Stimulated activated CD8-positive, alpha-beta memory T cell treated with anti-CD3 and anti-CD28 coated beads, Interleukin-7, amount 100 ng/mL, for 4 hours (primary cell): ENCODE results near the gene ZNF664.
A peak's percentile ranks its signal among the peaks of the same experiment; 100 is the strongest.

Experiments used
- DNase-seq, 2 donors: peaks; one replicate each; pipeline ENCODE4 v3.0.0-alpha.2; 2020; ENCODE audit warnings: low read depth in 2 of 2

The ZNF664 gene

DNA sequence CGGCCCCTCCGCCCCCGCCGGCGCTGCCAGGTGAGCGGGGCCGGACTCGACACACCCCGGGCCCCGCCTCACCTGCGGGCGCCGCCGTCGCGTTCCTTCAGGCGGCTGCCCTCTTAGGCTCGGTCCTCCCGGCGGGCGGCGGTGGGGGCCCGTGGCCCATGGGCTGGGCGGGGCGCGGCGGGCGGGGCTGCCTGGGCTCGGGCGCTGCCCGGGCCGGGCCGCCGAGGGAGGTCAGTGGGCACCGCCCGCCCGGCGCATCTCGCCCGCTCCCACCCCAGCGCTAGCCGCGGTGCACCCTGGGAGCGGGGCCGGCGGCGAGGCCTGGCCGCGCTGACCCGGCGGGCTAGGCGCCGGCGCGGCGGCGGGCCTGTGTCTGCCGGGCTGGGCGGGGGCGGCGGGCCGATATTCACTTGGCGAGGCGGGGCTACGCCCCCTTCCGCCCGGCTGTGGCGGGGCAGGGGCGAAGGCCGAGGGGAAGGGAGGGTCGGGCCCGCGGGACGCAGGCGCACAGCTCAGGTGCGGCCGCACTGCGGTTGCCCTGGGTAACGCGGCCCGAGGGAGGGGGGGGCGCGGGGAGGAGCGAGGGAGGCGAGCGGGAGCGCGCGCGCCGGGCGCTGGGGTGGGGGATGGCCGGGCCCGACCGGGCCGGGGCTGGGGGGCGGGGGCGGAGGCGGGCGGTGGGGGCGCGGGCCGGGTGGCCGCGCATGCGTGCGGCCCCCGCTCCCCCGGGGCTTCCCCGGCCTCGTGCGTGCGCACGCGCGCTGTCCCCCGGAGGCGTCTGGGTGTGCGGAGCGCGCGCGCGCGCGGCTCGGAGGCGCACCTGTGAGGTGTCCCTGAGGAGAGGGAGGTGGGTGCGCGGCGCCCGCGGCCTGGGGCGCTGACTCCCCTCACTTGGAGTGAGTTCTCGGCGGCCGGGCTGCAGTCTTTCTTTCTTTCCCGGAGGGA is at the start of gene ZNF664, which contains the start of gene CCDC92:
Gene ZNF664, plus strand, starts transcription at position 759 of the 945 bp plus-strand sequence. CDS start 38,930 bp downstream, outside the sequence.
Gene CCDC92, minus strand, starts transcription at position 375 of the 945 bp plus-strand sequence. CDS start 28,526 bp downstream, outside the sequence.
- DNase-seq: peak; percentile 87 to 95

DNA sequence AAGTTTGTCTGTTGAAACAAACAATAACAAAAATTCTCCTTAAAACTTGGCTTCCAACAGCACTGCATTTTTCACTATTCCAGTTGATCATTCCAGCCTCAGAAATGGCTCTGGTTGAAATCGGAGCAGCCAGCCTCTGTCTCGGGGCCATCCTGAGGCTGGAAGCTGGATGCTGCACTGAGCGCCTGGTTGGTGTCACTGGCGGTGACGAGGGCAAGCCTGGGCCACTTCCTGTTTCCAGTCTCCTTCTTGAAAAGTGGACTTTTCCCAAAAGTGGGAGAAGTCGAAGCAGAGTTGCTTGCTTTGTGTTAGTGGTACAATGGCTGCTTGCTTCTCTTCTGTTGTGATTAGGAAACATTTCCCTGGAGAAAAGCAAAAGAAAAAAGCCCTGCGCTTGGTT is 49.1 kb upstream of the ZNF664 start:
- no peak for DNase-seq

DNA sequence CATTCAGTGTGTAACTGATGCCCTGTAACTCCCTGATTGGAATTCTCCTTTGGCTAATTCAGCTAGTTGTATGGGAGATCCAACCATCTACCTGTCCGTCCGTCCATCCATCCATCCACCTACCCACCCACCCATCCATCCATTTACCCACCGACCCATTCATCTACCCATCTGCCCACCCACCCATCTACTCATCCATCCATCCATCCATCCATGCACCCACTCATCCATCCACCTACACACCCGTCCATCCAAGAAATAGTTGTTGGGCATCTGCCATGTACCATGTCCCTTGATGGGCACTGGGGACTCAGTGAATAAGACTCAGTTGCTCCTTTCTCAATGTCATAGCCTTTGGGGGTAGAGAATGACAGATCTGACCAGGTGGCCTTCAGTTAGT is 48.5 kb upstream of the ZNF664 start:
- DNase-seq: no peak

DNA sequence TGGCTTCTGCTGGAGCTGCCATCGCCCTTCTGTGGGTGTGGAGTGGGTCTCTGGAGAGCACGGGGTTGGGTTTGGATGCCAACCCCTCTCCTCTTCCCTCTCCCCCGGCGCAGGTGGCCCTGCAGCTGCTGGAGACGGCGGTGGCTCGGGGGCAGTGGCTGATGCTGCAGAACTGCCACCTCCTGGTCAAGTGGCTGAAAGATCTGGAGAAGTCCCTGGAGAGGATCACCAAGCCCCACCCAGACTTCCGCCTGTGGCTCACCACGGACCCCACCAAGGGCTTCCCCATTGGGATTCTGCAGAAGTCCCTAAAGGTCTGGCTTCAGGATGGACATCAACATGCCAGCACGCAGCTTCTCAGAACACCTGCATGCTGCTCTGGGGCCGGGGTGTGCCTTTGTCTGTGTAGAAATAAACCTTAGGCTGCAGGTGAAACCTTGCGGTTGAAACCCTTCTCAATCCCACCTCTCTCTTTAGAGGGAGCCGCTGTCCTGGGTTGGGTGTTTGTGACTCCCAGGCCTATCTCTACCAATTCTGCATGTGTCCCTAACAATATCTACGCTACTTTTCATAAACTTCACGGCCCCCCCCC is 44.6 kb upstream of the ZNF664 start:
- no peak for DNase-seq

DNA sequence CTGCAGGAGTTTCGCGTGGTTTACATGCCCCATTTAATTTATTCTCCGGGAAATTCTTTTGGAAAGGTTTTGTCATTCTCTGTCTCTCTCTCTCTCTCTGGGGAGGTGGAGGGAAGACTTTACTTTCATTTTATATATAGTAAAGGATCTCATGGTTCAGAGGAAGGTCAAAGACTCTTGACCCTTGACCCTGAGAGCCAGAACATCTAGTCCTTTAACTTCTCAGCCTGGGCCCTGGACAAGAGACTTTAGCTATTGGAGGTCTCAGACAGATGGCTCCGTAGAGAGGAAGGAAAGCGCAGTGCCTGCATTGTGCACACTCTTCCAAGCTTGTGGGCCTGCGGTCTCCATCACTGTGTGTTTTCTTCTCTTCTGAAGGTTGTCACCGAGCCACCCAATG is 44.1 kb upstream of the ZNF664 start:
- no peak for DNase-seq

DNA sequence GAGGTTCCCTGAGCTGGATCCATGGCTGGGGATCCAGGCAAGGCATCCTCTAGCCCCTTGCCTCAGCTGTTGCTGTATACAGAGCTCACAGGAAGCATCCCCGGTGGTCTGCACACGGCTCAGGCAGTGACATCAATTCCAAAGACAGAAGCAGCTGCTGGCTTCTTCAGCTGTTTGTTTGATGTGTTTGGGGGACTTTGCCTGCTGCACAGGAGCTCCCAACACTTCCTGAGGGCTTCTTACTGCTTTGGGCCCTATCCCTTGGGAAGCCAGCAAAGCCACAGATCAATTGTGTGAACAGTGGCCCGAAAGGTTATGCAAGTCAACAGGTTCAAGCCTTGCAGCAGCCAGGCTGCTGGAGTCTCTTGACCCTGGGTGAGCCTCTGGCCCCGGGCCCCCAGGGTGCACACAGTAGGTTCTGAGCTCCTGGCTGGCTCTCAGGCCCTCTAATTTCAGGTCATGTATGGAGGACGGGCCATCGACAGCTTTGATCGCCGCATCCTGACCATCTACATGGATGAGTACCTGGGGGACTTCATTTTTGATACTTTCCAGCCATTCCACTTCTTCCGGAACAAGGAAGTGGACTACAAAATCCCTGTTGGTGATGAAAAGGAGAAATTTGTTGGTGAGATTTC is 43.0 kb upstream of the ZNF664 start:
- no peak for DNase-seq

DNA sequence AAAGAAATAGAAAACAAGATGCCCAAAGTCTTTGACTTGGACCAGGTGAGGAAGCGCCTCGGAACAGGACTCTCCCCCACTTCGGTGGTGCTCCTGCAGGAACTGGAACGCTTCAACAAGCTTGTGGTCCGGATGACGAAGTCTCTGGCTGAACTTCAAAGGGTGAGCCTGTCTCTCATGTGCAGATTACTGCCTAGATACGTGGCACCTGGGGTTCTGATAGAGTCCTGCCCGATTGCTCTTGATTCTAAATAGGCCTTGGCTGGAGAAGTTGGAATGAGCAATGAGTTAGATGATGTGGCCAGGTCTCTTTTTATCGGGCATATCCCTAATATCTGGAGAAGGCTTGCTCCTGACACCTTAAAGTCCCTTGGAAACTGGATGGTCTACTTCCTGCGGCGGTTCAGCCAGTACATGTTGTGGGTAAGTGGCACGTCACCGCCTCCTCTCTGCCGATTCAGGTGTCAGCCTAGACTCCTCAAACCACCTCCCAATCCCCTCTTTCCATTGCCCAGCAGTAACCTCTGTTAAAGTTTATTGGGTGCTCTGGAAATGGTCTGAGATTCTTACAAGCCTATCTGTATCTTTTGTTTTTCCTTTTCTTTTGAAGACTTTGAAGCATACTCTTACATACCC is 41.2 kb upstream of the ZNF664 start:
- no peak for DNase-seq

DNA sequence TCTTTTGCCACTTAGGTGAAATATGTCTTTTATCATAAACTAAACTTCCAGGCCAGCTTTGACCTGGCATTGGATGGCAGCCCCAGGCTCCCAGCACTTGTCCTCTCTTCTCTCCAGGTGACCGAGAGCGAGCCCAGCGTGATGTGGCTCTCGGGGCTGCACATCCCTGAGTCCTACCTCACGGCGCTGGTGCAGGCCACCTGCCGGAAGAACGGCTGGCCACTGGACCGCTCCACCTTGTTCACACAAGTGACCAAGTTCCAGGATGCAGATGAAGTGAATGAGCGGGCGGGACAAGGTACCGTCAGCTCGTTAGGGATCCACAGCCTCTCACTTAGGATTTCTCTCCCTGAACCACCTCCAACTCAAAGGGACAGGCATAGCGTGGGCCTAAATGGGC is 39.8 kb upstream of the ZNF664 start:
- no peak for DNase-seq

DNA sequence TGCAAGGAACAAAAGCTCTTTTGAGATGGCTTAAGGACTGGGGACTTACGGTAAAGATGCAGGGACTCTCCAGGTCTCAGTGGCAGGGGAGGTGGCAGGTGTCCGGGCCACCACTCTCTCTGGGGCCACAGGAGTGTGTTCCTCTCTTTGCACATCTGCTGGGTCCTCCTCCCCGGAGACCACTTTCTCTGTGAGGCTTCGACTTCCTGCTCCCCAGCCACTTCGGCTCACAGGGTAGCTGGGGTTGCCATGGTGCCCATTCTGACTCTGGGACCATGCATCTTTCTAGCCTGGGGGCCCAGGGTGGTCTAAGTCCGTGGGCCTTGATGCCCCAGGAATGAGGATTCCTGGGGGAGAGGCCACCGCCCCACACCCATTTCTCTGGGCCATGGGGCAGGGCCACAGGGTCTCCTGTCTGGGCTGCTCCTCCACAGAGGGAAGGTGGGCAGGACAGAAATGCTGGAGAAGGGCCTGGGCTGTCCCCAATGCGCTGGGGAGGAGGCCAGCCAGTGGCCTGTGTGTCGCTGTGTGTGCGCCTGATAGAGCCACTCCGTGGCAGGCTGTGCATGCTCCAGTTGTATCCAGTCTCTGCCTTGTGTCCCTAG is 38.9 kb upstream of the ZNF664 start:
- DNase-seq: no peak

DNA sequence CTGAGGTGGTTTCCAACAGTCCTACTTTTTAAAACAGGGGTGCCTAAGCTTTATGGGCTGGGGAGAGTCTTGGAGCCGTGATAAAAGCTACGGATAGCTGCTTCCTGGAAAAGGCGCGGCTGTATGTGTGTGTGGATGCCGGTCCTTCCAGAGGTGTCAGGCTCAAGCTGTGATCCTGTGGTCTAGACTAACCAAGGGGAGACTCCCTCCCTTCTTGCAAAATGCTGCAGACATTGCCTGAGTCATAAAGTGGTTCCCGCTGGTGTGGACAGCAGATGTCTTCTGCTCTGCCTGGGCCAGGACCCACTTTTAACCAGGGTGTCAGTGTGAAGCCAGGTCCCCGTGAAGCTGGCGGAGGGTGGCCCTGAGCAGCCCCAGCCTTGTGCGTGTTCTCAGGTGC is 38.2 kb upstream of the ZNF664 start:
- DNase-seq: no peak

DNA sequence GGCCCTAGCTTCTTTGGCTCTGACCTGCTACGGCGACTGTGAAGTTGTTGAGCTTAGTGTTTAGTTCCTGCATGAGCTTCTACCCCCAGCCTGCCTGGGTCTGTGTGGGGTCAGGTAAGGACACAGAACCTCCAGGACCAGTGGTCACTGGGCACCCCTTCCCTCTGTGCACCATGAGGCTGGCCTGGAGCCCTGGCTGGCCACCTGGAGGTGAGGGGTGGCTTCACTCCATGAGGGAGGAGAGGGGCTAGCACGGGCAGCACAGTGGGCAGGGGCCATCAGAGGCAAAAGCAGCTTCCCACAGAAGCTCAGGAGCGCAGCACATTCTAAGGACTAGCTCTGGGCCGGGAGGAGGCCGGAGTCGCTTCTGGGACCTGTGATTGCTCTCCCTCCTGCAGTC is 37.1 kb upstream of the ZNF664 start:
- no peak for DNase-seq

DNA sequence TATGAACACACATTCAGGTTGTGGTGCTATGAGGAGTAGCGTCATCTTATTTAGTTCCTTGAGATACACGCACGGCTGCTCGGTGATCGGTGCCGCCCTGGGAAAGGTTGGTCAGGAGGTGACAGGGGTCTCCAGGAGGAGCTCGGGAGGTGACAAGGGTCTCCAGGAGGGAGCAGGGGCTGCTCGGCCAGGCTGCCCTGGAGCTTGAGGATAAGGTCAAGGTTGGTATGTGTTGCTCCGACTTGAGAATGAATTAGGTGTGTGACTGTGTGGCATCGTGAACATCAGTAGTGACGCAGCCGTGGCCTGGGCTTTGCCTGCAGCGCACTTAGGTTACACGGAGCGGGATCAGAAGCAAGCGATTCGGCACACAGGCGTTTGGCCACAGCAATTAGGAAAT is 36.5 kb upstream of the ZNF664 start:
- DNase-seq: no peak

DNA sequence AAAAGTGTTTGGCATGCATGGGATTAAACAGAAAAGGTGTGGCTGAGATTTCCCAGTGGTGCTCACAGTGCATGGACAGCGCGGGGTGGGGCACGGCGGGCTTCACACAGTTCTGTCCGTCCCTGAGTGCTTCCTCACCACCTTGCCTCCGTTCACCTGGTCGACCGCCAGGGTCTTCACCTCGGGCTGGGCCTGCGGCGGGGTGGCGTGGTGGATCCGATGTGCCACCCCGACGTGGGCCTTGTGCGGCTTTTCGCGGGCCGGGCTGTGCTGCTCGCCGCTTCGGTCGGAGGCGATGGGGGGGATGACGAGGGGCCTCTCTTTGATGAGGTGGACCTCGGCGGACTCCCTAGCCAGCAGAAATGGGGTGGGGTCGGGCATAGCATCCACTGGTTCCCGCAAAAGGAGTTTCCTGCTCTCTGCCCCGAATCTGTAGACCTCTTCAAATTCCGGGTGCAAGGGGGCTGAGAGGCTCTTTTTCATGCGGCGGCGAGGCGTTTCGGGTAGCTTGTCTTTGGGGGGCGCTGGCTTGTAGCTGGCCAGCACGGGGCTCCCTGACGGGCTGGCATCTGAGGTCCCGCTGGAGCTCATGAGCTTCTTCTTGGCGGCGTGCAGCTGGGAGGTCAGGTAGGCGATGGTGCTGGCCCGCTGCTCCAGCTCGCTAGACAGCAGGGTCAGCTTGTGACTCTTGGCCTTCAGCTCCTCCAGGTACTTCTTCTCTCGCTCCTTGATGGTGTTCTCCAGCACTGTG is 35.9 kb upstream of the ZNF664 start:
- DNase-seq: no peak

DNA sequence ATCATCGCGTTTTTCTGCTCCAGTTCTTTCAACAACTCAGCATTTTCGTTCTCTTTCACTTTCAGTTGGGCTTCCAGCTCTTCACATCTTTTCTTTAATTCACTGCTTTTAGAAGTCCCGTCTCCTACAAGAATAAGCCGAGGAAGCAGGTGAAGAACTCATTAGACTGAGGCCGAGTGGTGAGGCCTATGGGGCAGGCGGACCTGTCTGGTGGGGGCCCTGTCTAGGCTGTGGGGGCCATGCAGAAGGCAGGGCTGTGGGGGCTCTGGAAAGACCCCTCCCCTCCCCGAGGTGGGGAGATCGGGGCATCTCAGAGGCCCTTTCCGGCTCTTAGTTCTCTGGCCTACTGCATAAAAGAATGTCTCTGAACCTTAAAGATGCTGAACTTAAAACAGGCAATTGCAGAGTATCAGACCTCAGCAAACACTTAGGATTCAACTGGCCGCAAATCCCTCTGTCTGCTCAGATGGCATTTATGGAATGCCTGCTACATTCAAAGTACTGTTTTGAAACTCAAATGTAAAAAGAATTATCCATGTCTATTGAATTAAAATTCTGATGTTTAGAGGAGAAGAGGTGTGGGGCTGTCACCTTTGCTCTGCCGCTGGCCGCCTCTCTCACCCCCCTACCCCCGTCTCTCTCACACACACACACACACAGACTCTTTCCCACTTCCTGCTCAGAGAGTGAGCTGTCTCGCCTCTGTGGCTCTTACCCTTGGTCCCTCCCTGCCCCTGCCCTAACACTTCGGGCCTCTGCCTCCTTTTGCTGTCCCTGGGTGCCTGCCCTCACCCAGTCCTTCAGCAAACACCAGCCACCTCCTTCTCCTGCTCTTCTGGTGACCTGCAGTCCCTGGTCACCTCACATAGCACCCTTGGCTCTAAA is 35.1 kb upstream of the ZNF664 start:
- peak; percentile 25 to 35 for DNase-seq

DNA sequence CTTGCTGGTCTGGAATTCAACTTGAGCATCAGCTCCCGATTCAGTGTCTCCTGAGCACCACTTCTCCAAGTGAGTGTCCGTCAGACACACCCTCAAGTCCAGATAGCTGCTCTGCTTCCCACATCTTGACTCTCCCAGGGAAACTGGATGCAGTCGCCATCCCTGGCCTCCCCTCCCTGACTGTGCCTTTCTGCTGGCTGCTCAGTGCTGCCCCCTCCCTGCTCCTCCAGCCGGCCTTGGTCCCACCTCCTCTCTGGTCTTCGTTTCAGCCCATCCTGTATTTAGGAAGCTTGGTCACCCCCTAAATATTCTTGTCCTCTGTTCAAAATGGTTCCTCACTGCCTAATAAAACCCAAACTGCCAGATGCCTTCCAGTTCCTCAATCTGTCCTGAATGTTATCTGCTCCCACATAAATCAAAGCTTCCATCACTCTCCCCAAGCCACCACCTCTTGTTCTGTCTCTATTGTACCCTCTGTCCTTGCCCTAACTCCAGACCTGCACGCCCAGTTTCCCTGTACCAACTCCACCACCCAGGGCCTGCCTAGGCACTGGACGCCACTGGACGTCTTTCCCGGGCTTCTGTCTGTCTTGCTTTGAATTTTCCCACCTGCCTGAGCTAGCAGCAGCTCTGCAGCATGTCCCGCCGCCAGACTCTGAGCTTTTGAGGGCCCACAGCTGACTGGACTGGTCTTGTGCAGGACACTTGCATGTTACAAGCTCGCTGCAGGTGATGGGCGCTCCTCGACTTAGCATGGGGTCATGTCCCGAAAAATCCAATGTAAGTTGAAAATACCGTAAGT is 34.1 kb upstream of the ZNF664 start:
- no peak for DNase-seq

DNA sequence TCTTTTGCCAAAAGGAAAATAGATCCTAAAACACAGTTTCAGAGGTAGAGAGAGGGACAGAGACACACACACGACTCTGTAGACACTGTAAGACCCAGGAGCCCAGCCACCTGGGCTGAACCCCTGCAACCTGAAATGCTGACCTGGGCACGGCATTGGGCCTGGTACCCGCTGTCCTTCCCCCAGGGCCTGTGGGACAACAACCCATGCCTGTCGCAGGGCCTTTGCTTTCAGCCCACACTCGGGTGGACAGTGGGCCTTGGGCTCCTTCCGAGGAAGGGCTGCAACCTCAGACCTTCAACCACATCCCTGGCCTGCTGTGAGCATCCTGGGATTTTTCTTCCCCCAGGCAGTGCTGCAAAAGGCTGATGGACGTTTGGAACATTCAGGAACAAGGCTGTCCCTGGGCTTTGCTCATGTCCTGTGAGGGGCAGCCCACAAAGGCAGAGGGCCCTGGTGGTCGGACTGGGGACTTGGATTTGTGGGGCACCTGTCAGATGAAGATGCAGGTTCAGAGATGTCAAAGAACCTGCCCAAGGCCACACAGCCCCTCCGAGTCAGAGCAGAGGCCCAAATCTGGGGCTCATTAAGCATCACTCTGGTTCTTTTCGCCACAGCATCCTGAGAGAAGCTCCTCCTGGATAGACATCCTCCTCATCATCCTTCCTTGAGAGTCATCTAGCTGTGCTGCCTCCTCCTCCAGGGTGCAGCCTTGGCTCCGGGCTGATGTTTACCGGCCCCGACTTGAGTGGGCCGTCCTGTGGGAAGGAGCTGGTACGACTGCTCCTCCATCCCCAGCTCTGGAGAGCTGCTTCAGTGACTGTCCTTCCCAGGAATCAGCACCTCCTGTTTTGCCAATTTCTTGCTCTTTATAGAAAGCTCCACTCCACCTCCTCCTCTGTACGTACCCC is 33.0 kb upstream of the ZNF664 start:
- no peak for DNase-seq

DNA sequence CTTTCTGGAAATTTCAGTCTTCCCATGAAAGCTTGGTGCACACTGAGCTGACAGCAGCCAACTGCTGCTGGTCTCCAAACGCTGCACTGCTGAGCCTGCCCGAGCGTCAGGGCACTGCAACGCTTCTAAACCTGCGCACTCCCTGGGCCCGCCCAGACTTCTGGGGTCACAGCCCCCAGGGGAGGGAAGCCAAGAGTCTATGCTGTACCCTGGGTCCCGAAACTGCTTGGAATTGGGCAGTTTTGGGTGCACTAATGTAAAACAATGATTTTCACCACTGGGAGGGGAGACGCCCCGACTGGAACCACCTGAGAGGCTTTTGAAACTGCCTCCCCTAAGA is 32.4 kb upstream of the ZNF664 start:
- DNase-seq: no peak

DNA sequence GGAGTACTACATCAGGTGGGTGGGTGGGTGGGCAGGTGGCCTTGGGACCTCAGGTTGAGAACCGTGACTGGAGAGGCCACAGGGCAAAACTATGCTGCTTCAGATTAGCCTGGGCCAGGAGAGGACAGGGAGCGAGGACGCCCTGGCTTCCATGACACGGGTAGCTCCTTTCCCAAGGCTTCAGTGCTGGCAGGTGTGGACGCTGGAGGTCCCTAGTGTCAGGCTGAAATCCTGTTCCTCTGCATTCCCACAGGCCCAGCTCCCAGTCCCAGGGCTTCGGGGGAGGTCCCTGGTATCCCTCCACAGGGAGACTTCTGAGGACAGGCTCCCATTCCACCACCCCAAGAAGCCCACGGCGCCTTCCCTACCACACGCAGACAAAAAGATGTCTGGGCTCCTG is 32.0 kb upstream of the ZNF664 start:
- no peak for DNase-seq
